Endothelial cell of umbilical vein (primary cell): ENCODE data around the gene PRUNE2. TPM values are rescaled to one million over a fixed set of nuclear protein-coding genes. Genes with fewer than 3 reads are reported as not detected.

Experiments used
- BruUV-seq: library from RNA; stranded (reverse); fragments of 400-500 nt; replicated peaks from 2 replicates; lab custom pipeline; 2021; lab: Mats Ljungman, UMichigan
- CTCF ChIA-PET: fragments of 300-600, 350-600 bp; sonication (Branson Sonifier 250); formaldehyde crosslinking; loops from one replicate; lab custom pipeline; 2021; ENCODE audit warnings: antibody characterized with exemption, inconsistent platforms; lab: Charles Lee
- POLR2A ChIA-PET: fragments of 300-600, 350-600 bp; sonication (Branson Sonifier 250); formaldehyde crosslinking; loops from one replicate; lab custom pipeline; 2021; ENCODE audit warnings: antibody characterized with exemption, inconsistent platforms; lab: Charles Lee
- DNase-seq: peaks from one replicate; pipeline ENCODE4 v3.0.0-alpha.2; 2011; ENCODE audit warnings: low read depth, low spot score
- FAIRE-seq: peaks from 2 replicates; lab custom pipeline; 2011; peaks lifted over from hg19 to GRCh38; lab: Jason Lieb, UNC
- H2AFZ ChIP-seq: 2 replicates; pipeline ENCODE4 v1.6.0; 2012; ENCODE audit warnings: low read depth, low read length, control low read depth, inconsistent platforms
- H3K27ac ChIP-seq: 2 replicates; pipeline ENCODE4 v1.5.1; 2011; ENCODE audit warnings: low read depth, mild to moderate bottlenecking, control low read depth, low read length, moderate library complexity; ENCODE audit not compliant: insufficient read depth
- H3K27me3 ChIP-seq, 2 experiments: 2 replicates each; pipeline versions ENCODE4 v1.6.0 to v1.6.1; 2011; ENCODE audit warnings: low read length in 2 of 2, mixed read lengths in 1 of 2; ENCODE audit not compliant: control insufficient read depth in 2 of 2, insufficient read depth in 2 of 2
- H3K36me3 ChIP-seq, 2 experiments: 2 replicates in 1 of 2; 3 replicates in 1 of 2; pipeline ENCODE4 v1.5.1; 2011; ENCODE audit warnings: low read length in 2 of 2, mild to moderate bottlenecking in 1 of 2, moderate library complexity in 1 of 2; ENCODE audit not compliant: control insufficient read depth in 2 of 2, insufficient read depth in 2 of 2; ENCODE audit errors: extremely low read depth in 1 of 2
- H3K4me1 ChIP-seq: 3 replicates; pipeline ENCODE4 v1.5.1; 2011; ENCODE audit warnings: mild to moderate bottlenecking, low read length; ENCODE audit not compliant: control insufficient read depth, insufficient read depth; ENCODE audit errors: extremely low read depth
- H3K4me2 ChIP-seq: 2 replicates; pipeline ENCODE4 v1.6.1; 2011; ENCODE audit warnings: low read length, control low read depth, mixed read lengths; ENCODE audit not compliant: insufficient read depth
- H3K4me3 ChIP-seq, 3 experiments: fragments of 200-600 bp in 1 of 3; sonication (generic), shearing (Covaris generic) in 1 of 3; replicated peaks in 1 of 3; 2 replicates each; pipeline ENCODE4 v1.5.1; 2011 to 2016; ENCODE audit warnings: control low read depth in 3 of 3, low read length in 3 of 3, mild to moderate bottlenecking in 2 of 3, inconsistent platforms in 1 of 3, low read depth in 1 of 3, moderate library complexity in 1 of 3; ENCODE audit not compliant: insufficient read depth in 1 of 3
- H3K79me2 ChIP-seq: 2 replicates; pipeline ENCODE4 v1.6.0; 2012; ENCODE audit warnings: low read length, inconsistent platforms; ENCODE audit not compliant: control insufficient read depth, insufficient read depth
- H3K9ac ChIP-seq: replicated peaks from 2 replicates; pipeline ENCODE3; 2011; ENCODE audit warnings: low read length, control low read depth; ENCODE audit not compliant: insufficient read depth; ENCODE audit errors: extremely low read depth
- H3K9me1 ChIP-seq: replicated peaks from 3 replicates; pipeline ENCODE4 v1.6.0; 2011; ENCODE audit warnings: mild to moderate bottlenecking, low read length; ENCODE audit not compliant: control insufficient read depth, insufficient read depth; ENCODE audit errors: extremely low read depth
- H3K9me3 ChIP-seq: replicated peaks from 2 replicates; pipeline ENCODE4 v1.5.1; 2012; ENCODE audit warnings: low read length, inconsistent platforms; ENCODE audit not compliant: control insufficient read depth, insufficient read depth
- H4K20me1 ChIP-seq: replicated peaks from 2 replicates; pipeline ENCODE3; 2011; ENCODE audit warnings: mild to moderate bottlenecking, low read length; ENCODE audit not compliant: control insufficient read depth, insufficient read depth; ENCODE audit errors: extremely low read depth
- EZH2 ChIP-seq: IDR thresholded peaks from 2 replicates; pipeline ENCODE4 v1.6.1; 2012; ENCODE audit warnings: borderline replicate concordance, low read depth, mild to moderate bottlenecking, moderate library complexity, low read length, inconsistent platforms; ENCODE audit not compliant: severe bottlenecking
- FOS ChIP-seq: IDR thresholded peaks from 2 replicates; pipeline ENCODE4 v1.6.1; 2011; ENCODE audit warnings: mild to moderate bottlenecking, low read length, moderate library complexity, borderline replicate concordance; ENCODE audit not compliant: insufficient read depth
- GATA2 ChIP-seq: IDR thresholded peaks from 2 replicates; pipeline ENCODE4 v1.7.0; 2011; ENCODE audit warnings: low read depth, mild to moderate bottlenecking, moderate library complexity, mixed read lengths, low read length; ENCODE audit not compliant: insufficient read length, insufficient read depth
- JUN ChIP-seq: IDR thresholded peaks from 2 replicates; pipeline ENCODE4 v1.6.1; 2011; ENCODE audit warnings: borderline replicate concordance, low read depth; ENCODE audit not compliant: insufficient read length, insufficient read depth
- POLR2A ChIP-seq: IDR thresholded peaks from 2 replicates; pipeline ENCODE4 v1.6.1; 2012; ENCODE audit warnings: low read depth, mild to moderate bottlenecking, control low read depth, low read length
- POLR2AphosphoS5 ChIP-seq: IDR thresholded peaks from 2 replicates; pipeline ENCODE4 v1.6.1; 2012; ENCODE audit warnings: low read depth, mild to moderate bottlenecking, control low read depth, low read length, moderate library complexity; ENCODE audit not compliant: insufficient read depth
- dilution Hi-C: fragments of 300-500 bp; cut with MboI; formaldehyde crosslinking; loops from one replicate; pipeline ENCODE4 v1.15.0; 2019; ENCODE audit warnings: low sequenced_read_pairs; ENCODE audit not compliant: extremely low pct_ligation_motif_present
- intact Hi-C: fragments of 100-400 bp; cut with micrococcal nuclease; formaldehyde crosslinking; loops from one replicate; pipeline ENCODE4 v1.10.0; 2022
- polyA plus RNA-seq, 4 experiments: library from polyadenylated mRNA; depleted of rRNA in 3 of 4; stranded (reverse) in 3 of 4; unstranded in 1 of 4; fragments of >200 nt; gene quantifications; 2 replicates each; pipeline versions ENCODE4 v1.2.1 to v1.2.3, GENCODE V29; 2011 to 2012; ENCODE audit warnings: missing spikeins in 1 of 4
- total RNA-seq: library from RNA; stranded (reverse); gene quantifications from 2 replicates; pipeline ENCODE4 v1.2.3, GENCODE V29; 2021
- TF ChIP-seq, protein P1 (sequence below), 2 donors: IDR thresholded peaks; 1 replicate in 1 of 2; 2 replicates in 1 of 2; pipeline ENCODE4 v1.5.1; 2011; ENCODE audit warnings: low read length in 2 of 2, mild to moderate bottlenecking in 2 of 2, moderate library complexity in 2 of 2, control low read depth in 1 of 2, inconsistent platforms in 1 of 2, low read depth in 1 of 2; ENCODE audit not compliant: insufficient read depth in 1 of 2; ENCODE audit errors: extremely low read depth in 1 of 2
- TF ChIP-seq, protein P2 (sequence below): IDR thresholded peaks from 2 replicates; pipeline ENCODE4 v1.6.1; 2011; ENCODE audit not compliant: insufficient read depth, insufficient read length

PRUNE2 gene
- total and polyA plus RNA-seq, 2 donors (not counting 3 experiments of a cell fraction or from before 2014, with no cell fraction given), result 15.8 to 21.7 TPM

DNA sequence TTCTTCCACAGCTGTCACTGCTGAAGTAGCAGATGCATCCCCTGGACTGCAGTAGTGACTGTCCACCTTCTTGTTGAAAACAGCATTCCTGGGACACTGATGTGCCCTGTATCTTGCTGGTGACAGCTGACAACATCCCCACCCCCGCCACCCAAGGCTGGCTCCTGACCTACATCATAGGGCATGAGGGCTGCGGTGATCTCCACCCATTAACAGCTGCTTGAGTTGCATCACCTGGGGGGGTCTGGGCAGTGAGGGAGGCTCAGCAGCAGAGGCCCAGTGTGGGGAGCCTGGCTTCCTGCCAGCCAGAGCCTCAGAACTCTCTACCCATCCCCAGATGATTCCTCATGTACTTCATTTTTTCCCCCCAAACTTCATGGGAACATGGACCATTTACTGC lies 4.1 kb downstream of the PRUNE2 start:
- CTCF ChIA-PET, result no interaction called here
- TF ChIP-seq GATA2 (no peak), POLR2A (no peak), FOS (no peak), JUN (no peak), EZH2 (no peak), POLR2AphosphoS5 (no peak)
- TF ChIP-seq, protein P1, sequence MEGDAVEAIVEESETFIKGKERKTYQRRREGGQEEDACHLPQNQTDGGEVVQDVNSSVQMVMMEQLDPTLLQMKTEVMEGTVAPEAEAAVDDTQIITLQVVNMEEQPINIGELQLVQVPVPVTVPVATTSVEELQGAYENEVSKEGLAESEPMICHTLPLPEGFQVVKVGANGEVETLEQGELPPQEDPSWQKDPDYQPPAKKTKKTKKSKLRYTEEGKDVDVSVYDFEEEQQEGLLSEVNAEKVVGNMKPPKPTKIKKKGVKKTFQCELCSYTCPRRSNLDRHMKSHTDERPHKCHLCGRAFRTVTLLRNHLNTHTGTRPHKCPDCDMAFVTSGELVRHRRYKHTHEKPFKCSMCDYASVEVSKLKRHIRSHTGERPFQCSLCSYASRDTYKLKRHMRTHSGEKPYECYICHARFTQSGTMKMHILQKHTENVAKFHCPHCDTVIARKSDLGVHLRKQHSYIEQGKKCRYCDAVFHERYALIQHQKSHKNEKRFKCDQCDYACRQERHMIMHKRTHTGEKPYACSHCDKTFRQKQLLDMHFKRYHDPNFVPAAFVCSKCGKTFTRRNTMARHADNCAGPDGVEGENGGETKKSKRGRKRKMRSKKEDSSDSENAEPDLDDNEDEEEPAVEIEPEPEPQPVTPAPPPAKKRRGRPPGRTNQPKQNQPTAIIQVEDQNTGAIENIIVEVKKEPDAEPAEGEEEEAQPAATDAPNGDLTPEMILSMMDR (IDR thresholded peaks at IDR 0.05; ENCODE audit: extremely low read depth in 1 of 2, insufficient read depth in 1 of 2, low read depth in 1 of 2, low read length in 2 of 2), result no peak
- TF ChIP-seq, protein P2, sequence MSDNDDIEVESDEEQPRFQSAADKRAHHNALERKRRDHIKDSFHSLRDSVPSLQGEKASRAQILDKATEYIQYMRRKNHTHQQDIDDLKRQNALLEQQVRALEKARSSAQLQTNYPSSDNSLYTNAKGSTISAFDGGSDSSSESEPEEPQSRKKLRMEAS, result no peak

More for the DNA sequence above, 4.1 kb downstream of the PRUNE2 start:
- dilution Hi-C loops, result no loop called here
- Histone ChIP-seq H3K9me1 (no peaks in the 10 kb centered on the region), H3K4me2 (no peak overlapping the region), H3K9me3 (no peaks in the 10 kb centered on the region), H3K79me2 (no peaks in the 10 kb centered on the region), H3K36me3 (no peaks in the 10 kb centered on the region), H3K27me3 (peaks cover 25 to 27% of the 10 kb centered on the region in 2 experiments), H3K4me1 (no peaks in the 10 kb centered on the region), H4K20me1 (no peaks in the 10 kb centered on the region), H3K9ac (no peak overlapping the region), H3K4me3 (no peak overlapping the region), H3K27ac (no peak overlapping the region), H2AFZ (no peak overlapping the region)
- intact Hi-C loops, result no loop called here
- no peak for FAIRE-seq
- POLR2A ChIA-PET, result no interaction called here
- no peak for DNase-seq
- BruUV-seq, result no TSS peak
